Tibial nerve (tissue), 4 donors: ENCODE data around the gene GAL3ST2.

Experiments
- EP300 ChIP-seq, 2 donors: sonication (generic); formaldehyde crosslinking; IDR thresholded peaks; one replicate each; pipeline ENCODE4 v1.6.1; 2017; ENCODE audit warnings: antibody characterized with exemption in 2 of 2, mild to moderate bottlenecking in 1 of 2
- POLR2A ChIP-seq, 2 donors: fragments of 450-650 bp; IDR thresholded peaks; one replicate each; pipeline ENCODE4 v1.6.1; 2017; ENCODE audit warnings: antibody characterized with exemption in 2 of 2, mild to moderate bottlenecking in 2 of 2, moderate library complexity in 2 of 2
- TF ChIP-seq, protein P1 (sequence below), 5 experiments: fragments of 200-600 bp in 3 of 5; fragments of 450-650 bp in 2 of 5; sonication (generic) in 3 of 5; IDR thresholded peaks; one replicate each; pipeline ENCODE4 v1.5.1; 2016 to 2019; ENCODE audit warnings: antibody characterized with exemption in 5 of 5, mild to moderate bottlenecking in 3 of 5, moderate library complexity in 2 of 5

DNA sequence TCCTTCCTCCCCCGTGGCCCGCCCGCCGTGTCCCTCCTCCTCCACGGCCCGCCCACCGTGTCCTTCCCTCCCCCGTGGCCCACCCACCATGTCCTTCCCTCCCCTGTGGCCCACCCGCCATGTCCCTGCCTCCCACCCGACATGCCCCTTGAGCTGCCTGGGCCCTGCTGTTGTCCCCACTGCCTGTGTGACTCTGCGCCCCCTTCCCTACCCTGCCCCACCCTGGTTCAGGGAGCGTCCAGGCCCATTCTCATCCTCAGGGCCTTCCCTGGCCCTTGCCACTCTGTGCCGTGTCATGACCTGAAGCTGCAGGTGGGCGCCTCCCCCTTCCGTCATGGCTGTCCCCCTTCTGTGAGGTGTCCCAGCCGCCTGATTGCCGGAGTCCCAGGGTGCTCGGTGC is 21.5 kb upstream of the GAL3ST2 start:
- TF ChIP-seq, protein P1, sequence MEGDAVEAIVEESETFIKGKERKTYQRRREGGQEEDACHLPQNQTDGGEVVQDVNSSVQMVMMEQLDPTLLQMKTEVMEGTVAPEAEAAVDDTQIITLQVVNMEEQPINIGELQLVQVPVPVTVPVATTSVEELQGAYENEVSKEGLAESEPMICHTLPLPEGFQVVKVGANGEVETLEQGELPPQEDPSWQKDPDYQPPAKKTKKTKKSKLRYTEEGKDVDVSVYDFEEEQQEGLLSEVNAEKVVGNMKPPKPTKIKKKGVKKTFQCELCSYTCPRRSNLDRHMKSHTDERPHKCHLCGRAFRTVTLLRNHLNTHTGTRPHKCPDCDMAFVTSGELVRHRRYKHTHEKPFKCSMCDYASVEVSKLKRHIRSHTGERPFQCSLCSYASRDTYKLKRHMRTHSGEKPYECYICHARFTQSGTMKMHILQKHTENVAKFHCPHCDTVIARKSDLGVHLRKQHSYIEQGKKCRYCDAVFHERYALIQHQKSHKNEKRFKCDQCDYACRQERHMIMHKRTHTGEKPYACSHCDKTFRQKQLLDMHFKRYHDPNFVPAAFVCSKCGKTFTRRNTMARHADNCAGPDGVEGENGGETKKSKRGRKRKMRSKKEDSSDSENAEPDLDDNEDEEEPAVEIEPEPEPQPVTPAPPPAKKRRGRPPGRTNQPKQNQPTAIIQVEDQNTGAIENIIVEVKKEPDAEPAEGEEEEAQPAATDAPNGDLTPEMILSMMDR (IDR thresholded peaks at IDR 0.05) = no peak
- no peak for TF ChIP-seq POLR2A (IDR thresholded peaks at IDR 0.05)
- TF ChIP-seq EP300 (IDR thresholded peaks at IDR 0.05) = no peak
